ENCODE data around the gene POP5.
A peak's percentile ranks its signal among the peaks of the same experiment; 100 is the strongest.
"Not testable (repeated sequence)": the region's sequence is repeated elsewhere in the genome, so short reads cannot be mapped to it uniquely, and the experiment has no call there.

POP5 gene, protein sequence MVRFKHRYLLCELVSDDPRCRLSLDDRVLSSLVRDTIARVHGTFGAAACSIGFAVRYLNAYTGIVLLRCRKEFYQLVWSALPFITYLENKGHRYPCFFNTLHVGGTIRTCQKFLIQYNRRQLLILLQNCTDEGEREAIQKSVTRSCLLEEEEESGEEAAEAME

DNA sequence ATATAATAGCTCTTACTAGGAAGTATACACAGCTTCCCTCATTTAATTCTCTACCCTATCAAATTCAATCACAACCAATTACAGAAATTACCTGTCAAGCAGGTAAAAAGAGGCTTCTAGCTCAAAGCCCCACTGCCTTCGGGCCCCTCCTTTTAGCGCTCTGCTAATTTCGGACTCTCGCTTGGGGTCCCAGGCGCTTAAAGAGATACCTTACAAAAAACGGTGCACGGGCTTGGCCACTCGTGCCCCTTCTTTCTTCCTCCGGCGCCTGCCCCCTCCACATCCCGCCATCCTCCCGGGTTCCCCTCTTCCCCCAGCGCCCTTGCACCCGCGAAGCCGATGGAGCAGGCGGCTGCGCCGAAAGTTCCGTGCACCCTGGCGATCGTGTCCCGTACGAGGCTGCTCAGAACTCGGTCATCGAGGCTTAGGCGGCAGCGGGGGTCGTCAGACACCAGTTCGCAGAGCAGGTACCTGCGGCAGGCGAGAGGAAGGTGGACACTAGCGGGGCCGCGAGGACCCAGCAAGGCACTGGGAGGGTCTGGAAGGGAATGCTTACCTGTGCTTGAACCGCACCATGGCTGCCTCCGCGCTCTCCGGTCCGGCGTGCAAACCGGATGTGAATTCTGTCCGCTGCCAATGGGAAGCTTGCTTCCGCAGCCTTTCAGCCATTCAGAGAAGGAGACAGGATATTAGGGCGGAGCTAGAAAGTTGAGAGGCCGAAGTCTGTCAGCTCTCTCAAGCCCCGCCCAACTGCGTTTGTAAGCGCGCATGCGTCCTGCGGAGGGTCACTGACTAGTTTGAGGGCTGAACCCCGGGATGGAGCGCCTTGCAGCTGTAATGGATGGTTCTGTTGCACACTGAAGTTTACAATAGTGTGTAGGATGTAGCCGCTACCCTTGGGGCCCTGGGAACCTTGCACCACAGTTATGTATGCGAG is at the start of gene POP5:
Gene POP5 (minus strand): TSS at position 616 of the 937 bp plus-strand sequence. CDS start 40 bp downstream, at position 576.
- DNase-seq (ENCODE audit: low spot score) = peak; percentile 95

DNA sequence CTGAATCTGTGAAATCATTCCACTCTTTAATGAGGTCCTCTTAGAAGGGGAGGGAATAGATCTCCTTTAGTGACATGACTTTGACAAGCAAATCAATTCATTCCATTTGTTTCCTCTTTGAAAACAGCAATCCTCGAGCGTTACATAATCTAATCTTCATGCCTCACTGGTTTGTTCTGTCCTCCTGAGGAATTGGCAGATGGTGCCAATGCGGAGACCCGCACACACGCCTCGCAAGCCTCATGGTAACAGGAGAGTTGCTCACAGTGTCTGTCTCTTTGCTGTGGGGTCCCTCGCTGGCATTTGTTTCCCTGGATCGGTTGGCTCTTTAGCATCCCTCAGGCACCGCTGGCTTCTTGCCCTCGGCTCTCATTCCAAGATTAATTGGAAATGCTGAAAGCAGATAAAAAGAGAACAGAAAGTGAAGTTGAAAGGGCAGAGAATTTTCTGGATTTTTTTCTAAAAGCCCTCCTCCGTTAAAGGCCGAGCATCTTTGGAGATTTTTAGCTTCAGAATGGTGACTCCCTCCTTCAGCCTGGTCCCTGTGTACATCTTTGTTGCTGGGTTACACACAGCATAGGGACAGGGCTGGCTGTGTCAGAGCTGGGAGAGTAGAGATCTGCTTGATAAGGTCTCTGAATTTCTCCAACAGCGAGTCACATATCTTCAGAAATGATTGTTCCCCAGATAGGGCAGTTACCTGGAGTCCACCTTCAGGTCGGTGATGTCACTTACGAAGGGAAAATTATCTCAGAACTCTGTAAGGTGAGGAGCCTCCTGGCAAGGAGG is 49.1 kb upstream of the POP5 start:
- no peak for DNase-seq (ENCODE audit: low spot score)

DNA sequence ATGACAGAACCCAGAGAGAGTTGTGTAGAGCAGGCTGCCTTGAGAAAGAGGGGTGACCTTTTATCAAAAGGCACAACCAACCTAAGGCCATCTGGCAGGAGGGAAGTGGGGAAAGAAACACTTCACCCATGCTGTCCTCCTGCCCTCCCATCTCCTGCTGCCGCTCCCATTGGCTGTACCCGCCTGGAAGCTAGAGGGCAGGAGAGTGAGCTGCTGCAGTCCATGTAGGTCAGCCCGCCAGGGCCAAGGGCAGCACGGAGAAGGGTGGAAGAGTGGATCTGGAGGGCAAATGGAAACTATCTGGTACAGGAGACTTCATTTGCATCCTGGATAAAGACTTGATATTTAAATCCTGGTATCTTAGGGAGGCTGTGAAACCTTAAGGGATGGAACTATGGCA is 47.7 kb upstream of the POP5 start:
- DNase-seq (ENCODE audit: low spot score) = peak; percentile 26

DNA sequence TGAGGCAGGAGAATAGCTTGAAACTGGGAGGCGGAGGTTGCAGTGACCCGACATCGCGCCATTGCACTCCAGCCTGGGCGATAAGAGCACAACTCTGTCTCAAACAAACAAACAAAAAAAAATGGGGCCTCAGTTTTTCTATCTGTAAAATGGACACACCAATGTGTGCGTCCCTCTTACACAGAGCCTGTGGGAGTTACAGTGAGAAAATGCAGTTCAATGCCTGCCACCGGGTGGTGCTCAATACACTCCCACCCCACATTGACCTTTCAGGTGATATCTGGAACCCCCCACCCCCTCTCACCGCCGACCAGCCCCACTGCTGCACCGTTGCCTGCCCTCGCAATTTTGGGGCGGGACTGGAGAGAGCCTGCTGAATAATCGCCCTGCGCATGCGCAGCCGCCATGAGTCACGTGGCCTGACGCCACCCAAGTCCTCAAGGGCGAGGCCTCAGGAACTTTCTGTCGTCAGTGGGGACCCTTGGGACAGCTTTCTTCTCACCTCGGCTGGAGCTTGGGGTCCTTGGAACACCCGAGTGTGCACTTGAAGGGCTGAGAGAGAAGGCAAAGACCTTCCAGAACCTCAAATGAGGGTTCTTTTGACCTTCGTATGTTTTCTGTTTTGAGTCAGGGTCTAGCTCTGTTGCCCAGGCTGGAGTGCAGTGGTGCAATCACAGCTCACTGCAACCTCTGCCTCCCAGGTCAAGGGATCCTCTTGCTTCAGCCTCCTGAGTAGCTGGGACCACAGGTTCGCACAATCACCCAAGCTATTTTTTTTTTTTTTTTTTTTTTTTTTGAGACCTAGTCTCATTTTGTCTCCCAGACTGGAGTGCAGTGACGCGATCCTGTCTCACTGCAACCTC is 44.6 kb upstream of the POP5 start:
- no peak for DNase-seq (ENCODE audit: low spot score)

DNA sequence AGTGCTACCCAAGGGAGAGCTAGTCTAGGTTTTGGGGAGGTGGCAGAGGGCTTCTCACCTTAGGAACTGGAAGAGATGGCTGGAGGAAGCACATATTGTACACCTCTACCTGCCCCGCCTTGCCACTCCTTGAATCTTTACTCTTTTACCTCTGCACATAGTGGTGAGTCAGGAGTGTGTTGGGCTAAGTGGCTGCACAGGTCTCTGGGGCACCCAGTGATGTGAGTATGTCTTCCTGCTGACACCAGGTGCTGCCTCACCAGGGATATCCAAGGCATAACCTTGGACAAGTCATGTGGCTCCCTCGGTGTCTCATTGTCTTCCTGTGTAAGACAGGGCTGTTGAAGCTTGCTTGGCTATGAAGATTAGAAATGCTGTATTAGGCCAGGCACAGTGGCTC is 39.4 kb upstream of the POP5 start:
- DNase-seq (ENCODE audit: low spot score) = no peak

DNA sequence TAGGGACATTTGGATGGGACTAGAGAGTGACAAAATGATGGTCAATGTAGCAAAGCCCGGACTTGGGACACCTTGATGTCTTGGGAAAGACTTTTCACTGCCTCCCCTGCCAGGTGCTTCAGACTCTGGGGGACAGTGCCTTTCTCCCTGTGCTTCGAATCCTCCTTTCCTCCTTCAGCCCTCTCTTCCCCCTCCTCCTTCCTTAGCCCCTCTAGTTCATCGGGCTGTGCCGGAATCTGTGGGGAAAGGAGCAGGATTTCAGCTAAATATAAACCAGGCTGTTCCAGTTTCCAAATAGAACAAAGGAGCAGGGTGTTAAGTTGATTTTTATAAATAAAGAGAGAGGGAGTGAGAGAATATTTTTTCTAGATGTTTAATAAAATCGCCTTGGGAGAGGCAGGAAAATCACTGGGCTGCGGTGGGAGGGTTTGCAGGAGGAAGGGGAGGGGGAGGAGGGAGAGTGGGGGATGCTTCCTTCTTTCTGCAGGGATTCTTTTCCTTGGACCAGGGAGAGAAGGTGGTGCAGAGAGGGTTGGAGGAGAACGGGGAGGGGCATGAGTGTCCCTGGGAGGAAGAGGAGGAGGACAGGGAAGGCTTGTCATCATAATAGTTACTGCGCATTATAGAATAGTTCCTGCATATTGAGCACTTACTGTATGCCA is 37.9 kb upstream of the POP5 start:
- no peak for DNase-seq (ENCODE audit: low spot score)

DNA sequence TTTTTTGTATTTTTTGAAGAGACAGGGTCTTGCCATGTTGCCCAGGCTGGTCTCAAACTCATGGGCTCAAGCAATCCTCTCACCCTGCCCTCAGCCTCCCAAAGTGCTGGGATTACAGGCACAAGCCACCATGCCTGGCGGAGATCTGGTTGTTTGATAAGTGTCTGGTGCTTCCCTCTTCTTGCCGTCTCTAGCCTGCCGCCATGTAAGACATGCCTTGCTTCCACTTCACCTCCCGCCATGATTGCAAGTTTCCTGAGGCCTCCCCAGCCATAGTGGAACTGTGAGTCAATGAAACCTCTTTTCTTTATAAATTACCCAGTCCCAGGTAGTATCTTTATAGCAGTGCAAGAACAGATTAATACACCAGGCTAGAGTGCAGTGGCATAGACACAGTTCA is 36.6 kb upstream of the POP5 start:
- not testable (repeated sequence) for DNase-seq (ENCODE audit: low spot score)

DNA sequence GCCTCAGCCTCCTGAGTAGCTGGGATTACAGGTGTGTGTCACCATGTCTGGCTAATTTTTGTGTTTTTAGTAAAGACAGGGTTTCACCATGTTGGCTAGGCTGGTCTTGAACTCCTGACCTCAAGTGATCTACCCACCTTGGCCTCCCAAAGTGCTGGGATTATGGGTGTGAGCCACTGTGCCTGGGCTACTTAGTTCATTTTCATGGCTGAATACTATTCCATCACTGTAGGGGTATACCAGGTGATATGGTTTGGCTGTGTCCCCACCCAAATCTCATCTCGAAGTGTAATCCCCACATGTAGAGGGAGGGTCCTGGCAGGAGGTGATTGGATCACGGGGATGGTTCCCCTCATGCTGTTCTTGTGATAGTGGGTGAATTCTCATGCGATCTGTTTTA is 36.0 kb upstream of the POP5 start:
- not testable (repeated sequence) for DNase-seq (ENCODE audit: low spot score)

DNA sequence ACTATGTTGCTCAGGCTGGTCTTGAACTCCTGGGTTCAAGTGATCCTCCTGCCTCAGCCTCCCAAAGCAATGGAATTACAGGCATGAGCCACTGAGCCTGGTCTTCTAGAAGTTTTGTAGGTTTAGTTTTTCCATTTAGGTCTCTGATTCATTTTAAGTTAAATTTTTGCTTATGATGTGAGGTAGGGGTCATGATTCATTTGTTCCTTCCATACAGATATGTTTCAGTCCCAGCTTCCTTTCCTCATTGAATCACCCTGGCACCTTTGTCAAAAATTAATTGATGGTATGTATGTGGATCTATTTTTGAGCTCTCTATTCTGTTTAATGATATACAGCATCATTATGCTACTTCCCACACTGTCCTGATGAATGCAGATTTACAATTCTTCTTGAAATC is 33.6 kb upstream of the POP5 start:
- no peak for DNase-seq (ENCODE audit: low spot score)

DNA sequence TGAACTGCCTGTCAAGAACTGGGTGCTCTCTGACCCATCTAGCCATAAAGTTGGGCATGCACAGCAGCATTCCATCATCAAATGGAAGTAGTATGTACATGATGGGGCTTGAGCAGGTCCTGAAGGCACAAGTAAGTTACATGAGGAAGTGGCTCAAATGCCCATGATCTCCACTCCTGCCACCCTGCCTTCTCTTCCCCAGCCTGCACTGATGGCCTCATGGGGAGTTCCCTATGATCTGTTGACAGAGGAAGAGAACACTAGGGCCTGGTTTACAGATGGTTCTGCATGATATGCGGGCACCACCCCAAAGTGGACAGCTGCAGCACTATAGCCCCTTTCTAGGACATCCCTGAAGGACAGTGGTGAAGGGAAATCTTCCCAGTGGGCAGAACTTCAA is 30.3 kb upstream of the POP5 start:
- DNase-seq (ENCODE audit: low spot score) = not testable (repeated sequence)

DNA sequence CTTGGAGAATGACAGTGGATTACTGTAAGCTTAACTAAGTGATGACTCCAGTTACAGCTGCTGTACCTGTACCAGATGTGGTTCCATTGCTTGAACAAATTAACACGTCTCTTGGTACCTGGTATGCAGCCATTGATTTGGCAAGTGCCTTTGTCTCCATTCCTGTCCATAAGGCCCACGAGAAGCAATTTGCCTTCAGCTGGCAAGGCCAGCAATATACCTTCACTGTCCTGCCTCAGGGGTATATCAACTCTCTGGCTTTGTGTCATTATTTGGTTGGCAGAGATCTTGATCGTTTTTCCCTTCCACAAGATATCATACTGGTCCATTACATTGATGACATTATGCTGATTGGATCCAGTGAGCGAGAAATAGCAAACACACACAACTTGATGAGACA is 29.4 kb upstream of the POP5 start:
- DNase-seq (ENCODE audit: low spot score) = no peak

DNA sequence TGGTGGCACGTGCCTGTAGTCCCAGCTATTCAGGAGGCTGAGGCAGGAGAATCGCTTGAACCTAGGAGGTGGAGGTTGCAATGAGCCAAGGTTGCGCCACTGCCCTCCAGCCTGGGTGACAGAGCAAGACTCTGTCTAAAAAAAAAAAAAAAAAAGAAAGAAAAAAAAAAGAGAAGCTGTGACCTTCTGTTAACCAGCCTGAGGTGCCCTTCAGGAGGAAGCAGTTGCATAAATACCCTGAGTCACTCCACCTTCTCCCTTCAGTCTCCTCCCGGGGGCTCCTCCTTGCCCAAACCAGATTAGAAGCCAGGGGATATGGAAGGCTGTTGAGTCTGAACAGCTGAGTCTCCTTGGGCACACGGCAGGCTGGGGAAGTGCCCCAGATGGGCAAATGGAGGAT is 21.2 kb upstream of the POP5 start:
- not testable (repeated sequence) for DNase-seq (ENCODE audit: low spot score)

DNA sequence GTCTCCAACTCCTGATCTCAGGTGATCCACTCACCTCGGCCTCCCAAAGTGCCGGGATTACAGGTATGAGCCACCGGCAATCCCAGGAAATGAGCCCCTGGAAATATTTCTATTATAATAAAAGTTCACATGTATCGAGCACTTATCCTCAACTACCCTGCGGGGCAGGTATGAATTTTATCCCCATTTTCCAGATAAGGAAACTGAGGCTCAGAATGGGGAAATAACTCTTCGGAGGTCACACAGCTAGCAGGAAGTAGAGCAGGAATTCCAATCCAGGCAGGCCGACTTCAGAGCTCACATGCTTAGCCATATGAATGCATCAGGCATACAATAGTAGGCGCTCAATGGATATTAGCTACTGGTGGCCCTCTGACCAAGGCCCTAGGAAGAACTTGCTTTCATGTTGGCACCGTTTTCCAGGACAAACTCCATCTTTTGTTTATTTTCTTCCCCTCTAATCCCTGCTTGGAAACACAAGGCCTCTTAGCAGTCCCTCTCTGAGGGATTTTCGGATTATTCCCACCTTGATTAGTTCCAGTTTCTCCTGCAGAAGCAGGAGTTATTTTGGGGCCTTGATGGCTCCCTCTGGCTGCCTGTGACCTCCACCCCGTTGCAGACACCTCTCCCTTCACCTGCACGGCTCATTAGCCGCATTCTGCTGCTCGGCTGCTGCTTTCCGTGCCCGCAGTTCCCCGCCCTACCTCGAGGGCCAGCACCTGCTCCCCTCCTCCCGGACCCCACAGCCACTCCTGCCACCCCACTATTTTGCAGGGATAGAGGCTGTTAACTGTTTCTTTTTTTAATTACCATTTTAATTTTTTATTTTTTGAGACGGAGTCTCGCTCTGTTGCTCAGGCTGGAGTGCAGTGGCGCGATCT is 18.7 kb upstream of the POP5 start:
- no peak for DNase-seq (ENCODE audit: low spot score)

DNA sequence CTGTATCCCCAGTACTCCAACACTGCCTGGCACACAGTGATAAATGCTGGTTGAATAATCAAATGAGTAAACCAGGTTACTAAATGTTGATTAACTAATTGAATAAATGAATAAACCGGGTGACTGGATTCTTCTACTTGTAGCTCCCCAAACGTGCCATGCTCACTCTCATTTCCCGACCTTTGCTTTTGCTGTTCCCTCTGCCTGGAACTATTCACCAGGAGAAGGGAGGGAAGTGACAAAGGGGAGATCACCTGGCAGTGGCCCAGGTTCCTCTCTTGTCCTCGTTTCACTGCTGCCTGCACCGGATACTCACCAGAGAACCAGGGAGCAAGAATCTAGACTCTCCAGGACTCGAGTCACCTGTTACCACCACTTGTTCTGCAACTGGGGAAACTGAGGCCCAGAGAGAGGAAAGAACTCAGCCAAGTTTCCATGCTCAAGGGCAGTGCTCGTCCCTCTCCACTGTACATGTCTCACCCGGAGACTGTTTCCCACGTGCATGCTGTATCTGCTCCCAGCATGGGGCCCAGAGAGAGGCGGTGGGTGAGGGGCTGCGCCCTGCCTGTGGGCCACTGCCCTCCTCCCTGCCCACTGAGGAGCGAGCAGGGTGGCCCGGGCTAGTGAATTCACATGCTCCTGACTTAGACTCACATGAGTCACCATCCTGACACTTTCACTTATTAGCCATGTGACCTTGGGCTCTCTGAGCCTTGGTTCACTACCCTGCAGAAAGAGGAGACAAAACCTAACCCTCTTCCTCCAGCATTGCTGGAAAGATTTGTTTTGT is 17.7 kb upstream of the POP5 start:
- peak; percentile 63 for DNase-seq (ENCODE audit: low spot score)

DNA sequence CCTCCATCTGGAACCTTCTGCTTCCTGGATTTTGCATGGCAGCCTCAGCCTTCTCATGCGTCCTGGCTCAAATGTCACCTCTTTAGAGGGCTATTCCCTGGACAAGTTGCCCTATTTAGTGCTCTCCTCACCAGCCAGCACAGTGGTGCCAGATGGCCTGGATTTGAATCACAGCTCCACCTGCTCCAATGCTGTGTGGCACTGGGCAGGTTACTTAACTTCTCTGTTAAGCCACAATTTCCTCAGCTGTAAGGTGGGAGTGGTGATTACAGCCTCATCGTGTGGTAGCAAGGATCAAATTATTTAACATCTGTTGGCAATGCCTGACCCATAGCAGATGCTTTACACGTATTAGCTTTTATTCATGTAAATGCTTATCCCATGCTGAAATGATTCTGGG is 16.7 kb upstream of the POP5 start:
- no peak for DNase-seq (ENCODE audit: low spot score)

DNA sequence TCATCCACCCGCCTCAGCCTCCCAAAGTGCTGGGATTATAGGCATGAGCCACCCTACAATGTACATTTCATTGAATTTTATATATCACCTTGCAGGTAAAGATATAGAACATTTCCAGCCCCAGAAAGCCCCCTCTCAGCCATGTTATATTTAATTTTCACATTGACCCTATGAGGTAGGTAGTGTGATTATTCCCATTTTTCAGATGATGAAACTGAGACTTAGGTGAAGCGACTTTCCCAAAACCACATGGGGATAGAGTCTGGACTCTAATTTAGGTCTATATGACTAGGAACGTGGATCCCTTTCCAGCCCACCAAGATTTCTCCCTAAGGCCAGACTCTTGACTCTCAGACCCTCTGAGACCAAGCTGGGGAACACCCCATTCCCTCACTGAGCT is 15.7 kb upstream of the POP5 start:
- DNase-seq (ENCODE audit: low spot score) = no peak

DNA sequence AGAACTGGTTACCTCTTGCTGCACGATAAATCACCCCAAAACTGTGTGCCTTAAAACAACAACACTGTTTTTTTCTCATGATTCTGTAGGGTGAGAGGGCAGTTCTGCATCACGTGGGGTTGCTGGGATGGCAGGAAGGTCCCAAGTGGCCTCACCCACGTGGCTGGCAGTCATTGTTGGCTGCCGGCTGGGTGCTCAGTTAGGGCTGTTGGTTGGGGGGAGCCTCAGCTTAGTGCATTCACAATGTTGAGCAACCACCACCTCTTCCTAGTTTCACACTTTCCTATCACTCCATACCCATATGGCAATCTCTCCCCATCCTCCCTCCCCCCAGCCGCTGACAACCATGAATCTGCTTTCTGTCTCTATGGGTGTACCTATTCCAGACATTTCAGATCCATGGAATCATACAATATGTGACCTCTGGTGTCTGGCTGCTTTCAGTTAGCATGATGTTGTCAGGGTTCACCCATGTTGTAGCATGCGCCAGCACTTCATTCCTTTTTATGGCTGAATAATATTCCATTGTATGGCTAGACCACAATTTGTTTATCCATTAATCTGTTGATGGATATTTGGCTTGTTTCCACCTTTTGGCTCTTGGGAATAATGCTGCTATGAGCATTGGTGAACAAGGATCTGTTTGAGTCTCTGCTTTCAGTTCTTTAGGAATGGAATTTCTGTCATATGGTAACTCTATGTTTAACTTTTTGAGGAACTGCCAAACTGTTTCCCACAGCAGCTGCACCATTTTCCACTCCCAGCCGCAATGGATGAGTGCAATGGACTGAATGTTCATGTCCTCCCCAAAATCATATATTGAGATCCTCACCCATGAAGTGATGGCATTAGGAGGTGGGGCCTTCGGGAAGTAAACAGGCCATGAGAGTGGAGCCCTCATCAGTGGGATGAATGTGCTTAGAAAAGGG is 11.2 kb upstream of the POP5 start:
- DNase-seq (ENCODE audit: low spot score) = no peak

DNA sequence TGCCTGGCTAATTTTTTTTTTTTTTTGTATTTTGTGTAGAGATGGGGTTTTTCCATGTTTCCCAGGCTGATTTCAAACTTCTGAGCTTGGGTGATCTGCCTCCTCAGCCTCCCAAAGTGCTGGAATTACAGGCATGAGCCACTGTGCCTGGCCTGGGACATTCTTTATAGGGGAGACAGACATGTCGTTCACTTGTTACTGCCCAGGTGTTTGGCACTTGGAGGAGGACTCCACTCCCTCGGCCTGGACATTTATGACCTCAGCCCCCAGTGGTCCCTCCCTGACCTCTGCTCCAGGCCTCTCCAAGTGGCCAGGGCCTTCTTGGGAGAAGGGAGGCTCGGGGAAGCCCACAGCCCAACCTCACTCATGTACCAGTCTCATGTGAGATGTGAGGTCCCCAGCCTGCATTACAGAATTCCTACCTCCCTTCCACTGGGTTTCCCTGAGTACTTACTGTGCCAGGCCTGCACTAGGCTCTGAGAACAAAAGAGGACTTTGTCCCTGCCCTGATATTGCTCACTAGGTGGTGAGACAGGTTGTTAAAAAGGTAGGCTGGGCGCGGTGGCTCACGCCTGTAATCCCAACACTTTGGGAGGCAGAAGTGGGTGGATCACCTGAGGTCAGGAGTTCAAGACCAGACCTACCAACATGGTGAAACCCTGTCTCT is 9.7 kb upstream of the POP5 start:
- no peak for DNase-seq (ENCODE audit: low spot score)
